ENCODE measurements around the gene SLC9C1.
A peak's percentile ranks its signal among the peaks of the same experiment; 100 is the strongest.

SLC9C1 gene

DNA sequence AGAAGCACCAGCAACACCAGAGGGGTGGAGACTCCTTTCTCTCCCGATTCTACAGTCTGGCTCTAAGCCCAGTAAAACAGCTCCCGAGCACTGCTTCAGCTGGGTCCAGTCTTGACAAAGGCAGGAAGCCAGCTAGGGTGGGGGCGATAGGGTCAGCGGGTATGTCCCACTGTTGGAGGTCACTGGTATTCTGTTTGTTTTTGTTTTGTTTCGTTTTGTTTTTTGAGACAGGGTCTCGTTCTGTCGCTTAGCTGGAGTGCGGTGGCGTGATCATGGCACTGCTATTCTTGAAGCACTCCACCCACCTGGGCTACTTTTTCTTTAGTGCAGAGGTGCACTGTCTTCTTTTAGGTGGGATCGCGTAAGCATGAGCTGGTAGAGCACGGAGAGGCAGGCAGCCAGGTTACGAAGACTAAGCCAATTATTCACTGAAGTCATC is 177.2 kb downstream of the SLC9C1 start:
- H3K4me3 ChIP-seq (ENCODE audit: low read length), result no peak overlapping the region
- DNase-seq (ENCODE audit: low read depth), result no peak
- TF ChIP-seq, protein P1, sequence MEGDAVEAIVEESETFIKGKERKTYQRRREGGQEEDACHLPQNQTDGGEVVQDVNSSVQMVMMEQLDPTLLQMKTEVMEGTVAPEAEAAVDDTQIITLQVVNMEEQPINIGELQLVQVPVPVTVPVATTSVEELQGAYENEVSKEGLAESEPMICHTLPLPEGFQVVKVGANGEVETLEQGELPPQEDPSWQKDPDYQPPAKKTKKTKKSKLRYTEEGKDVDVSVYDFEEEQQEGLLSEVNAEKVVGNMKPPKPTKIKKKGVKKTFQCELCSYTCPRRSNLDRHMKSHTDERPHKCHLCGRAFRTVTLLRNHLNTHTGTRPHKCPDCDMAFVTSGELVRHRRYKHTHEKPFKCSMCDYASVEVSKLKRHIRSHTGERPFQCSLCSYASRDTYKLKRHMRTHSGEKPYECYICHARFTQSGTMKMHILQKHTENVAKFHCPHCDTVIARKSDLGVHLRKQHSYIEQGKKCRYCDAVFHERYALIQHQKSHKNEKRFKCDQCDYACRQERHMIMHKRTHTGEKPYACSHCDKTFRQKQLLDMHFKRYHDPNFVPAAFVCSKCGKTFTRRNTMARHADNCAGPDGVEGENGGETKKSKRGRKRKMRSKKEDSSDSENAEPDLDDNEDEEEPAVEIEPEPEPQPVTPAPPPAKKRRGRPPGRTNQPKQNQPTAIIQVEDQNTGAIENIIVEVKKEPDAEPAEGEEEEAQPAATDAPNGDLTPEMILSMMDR (IDR thresholded peaks at IDR 0.05; ENCODE audit: insufficient read depth, low read depth, low read length, missing control alignments), result no peak

DNA sequence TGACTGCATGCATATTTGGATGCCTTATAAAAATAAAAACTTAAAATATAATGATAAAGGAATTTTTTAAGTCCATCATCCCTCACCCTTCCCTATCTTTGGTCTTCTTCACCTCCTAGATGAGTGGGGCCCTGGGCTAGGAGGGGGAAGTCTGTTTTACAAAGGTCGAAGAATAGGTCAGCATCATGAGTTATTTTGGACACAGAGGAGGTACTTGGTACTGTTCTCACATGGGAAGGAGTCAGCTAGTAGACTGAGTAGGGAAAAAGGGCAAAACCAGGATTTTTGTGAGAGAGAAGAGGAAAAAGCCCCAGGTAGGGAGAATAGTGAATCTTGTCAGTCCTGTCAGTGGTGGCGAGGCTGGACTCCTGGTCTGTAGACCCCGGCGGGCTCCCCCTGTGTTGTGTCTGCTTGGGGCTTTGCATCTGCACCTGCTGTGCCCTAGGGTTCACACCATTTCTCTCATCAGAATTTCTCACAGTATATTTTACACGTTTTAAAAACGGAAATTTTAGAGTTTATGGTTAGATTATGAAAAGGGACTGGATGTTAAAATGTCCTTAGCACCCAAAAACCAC is 178.1 kb downstream of the SLC9C1 start:
- no peak for DNase-seq (ENCODE audit: low read depth)
- TF ChIP-seq, protein P1 (IDR thresholded peaks at IDR 0.05; ENCODE audit: insufficient read depth, low read depth, low read length, missing control alignments), result no peak
- no peak overlapping the region for H3K4me3 ChIP-seq (ENCODE audit: low read length)

DNA sequence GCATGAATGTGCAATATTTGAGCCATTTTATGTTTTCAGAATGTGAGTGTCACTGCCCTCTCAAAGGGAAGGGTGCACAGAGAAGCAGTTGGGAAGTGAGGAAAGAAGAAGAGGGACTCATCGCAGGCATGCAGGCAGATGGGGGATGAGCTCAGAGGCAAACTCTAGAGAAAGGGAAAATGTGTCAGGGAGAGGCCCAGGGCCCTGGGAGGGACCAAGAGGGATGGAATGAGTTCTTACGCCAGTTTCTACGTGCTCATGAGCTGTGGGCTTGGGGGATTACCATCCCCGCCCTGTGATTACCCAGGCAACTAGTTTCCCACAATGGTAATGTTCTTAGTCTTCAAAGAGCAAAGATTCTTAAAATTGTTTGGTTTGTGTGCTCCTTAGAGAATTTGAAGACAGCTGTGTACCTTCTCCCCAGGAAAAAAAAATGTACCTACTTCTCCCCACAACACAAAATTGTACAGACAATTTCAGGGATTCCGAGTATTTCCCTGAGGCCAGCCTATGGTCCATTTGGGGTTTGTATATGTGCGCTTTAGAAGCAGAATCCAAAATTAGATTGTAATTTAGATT is 178.8 kb downstream of the SLC9C1 start:
- TF ChIP-seq, protein P1 (IDR thresholded peaks at IDR 0.05; ENCODE audit: insufficient read depth, low read depth, low read length, missing control alignments), result no peak
- no peak for DNase-seq (ENCODE audit: low read depth)

DNA sequence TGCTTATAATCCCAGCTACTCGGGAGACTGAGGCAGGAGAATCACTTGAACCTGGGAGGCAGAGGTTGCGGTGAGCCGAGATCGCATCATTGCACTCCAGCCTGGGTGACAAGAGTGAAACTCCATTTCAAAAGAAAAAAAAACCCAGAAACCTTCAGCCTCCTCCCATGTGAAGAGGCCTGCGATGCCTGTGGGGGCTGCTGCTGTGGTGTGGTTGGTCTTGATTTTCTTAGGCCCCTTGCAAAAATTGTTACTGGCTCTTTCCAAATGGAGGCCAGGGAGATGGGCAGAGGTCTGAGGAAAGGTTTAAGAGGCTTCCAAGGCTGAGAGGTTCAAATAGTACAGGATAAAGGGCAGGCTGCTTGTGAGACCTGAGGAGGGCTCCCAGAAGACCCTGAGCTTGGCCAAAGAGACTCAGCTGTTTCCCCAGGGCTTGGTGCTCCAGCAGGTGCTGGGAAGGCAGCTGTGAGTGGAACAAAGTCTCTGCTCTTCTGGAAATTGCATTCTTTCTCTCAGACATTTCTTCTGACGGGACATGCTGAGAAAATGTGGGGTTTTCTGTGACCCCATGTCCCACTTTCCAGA is 179.3 kb downstream of the SLC9C1 start:
- DNase-seq (ENCODE audit: low read depth), result no peak
- H3K4me3 ChIP-seq (ENCODE audit: low read length), result no peak overlapping the region
- TF ChIP-seq, protein P1 (IDR thresholded peaks at IDR 0.05; ENCODE audit: insufficient read depth, low read depth, low read length, missing control alignments), result no peak

More for the DNA sequence above, 178.8 kb downstream of the SLC9C1 start:
- no peak overlapping the region for H3K4me3 ChIP-seq (ENCODE audit: low read length)

DNA sequence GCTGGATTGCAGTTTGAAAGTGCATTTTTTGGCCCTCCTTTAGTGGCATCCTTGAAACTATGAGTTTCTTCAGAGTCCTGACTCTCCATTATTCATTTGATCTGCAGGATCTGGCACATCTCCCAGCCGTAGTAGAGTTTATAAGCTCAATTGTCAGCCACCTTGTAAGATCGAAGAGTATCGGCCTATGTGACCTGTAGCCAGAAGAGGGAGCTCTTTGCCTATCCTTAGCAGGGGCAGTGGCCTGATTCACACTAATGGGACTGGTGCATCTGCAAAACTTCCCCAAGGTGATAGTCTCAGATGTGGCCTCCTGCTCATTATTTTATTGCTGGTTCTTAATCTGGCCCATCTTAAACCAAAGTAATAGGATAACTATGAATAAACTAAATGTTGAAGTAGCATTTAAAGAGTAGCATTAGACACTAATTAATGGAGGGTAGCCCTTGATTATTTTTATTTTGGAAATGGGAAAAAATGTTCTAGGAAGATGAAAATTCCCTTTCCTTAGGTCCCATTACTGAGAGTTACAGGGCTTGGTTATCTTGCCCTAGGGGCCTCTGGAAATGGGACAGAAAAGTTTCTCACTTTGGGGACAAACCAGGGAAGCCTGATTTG is 182.1 kb downstream of the SLC9C1 start:
- no peak overlapping the region for H3K4me3 ChIP-seq (ENCODE audit: low read length)
- DNase-seq (ENCODE audit: low read depth), result peak; percentile 82
- TF ChIP-seq, protein P1 (IDR thresholded peaks at IDR 0.05; ENCODE audit: insufficient read depth, low read depth, low read length, missing control alignments), result peak; percentile 93

DNA sequence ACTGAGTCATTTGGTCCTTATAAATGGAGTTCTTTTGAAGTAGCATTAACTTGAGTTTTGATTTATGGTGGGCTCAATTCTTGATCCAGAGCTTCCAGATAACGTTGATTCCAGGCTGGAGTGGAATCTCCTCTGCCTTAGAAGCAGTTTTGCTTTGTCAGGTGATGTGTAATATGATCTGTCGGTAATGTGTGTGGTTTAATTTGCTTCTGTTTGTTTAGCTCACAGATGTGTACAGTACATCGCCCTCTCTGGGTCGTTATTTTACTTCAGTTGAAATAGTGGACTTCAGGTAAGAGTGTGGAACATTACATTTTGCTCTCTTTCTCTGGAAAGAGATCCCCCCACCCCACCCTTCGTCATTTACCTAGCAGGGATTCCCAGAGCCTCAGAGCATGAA is 184.7 kb downstream of the SLC9C1 start:
- DNase-seq (ENCODE audit: low read depth), result no peak

More for the DNA sequence above, 184.7 kb downstream of the SLC9C1 start:
- no peak overlapping the region for H3K4me3 ChIP-seq (ENCODE audit: low read length)
- TF ChIP-seq, protein P1 (IDR thresholded peaks at IDR 0.05; ENCODE audit: insufficient read depth, low read depth, low read length, missing control alignments), result no peak
